Jurkat, Clone E6-1 (cell line): ENCODE results near the gene ZNF692.
"Not testable (repeated sequence)": the region's sequence is repeated elsewhere in the genome, so short reads cannot be mapped to it uniquely, and the experiment has no call there.

Experiments used
- DNase-seq: peaks from one replicate; pipeline ENCODE4 v3.0.0-alpha.2; 2011; ENCODE audit warnings: low read depth, low spot score
- H3K4me3 ChIP-seq: 2 replicates; pipeline ENCODE4 v1.5.1; 2011; ENCODE audit warnings: mild to moderate bottlenecking, low read length, control low read depth, moderate library complexity

The ZNF692 gene

GRCh38 chr1:248816042-248816851 lies 42.6 kb downstream of the ZNF692 start:
- no peak for DNase-seq
- no peak overlapping the region for H3K4me3 ChIP-seq

GRCh38 chr1:248815407-248816034 lies 43.4 kb downstream of the ZNF692 start:
- no peak overlapping the region for H3K4me3 ChIP-seq
- DNase-seq, result no peak

GRCh38 chr1:248814351-248814750 lies 44.5 kb downstream of the ZNF692 start:
- DNase-seq, result no peak
- no peak overlapping the region for H3K4me3 ChIP-seq

- DNase-seq, result no peak
- no peak overlapping the region for H3K4me3 ChIP-seq
These were observed 45.3 kb downstream of the ZNF692 start for GRCh38 chr1:248813546-248813945.

- no peak for DNase-seq
- H3K4me3 ChIP-seq, result no peak overlapping the region
These were observed 46.0 kb downstream of the ZNF692 start for GRCh38 chr1:248812736-248813425.

- no peak for DNase-seq
- no peak overlapping the region for H3K4me3 ChIP-seq
These were observed 47.1 kb downstream of the ZNF692 start for GRCh38 chr1:248811514-248812490.

GRCh38 chr1:248810727-248811513 lies 48.0 kb downstream of the ZNF692 start:
- DNase-seq, result no peak
- H3K4me3 ChIP-seq, result no peak overlapping the region

GRCh38 chr1:248810000-248810726 lies 48.7 kb downstream of the ZNF692 start:
- H3K4me3 ChIP-seq, result no peak overlapping the region
- DNase-seq, result no peak

- no peak for DNase-seq
- H3K4me3 ChIP-seq, result no peak overlapping the region
These were observed 50.0 kb downstream of the ZNF692 start for GRCh38 chr1:248808876-248809275.

GRCh38 chr1:248807067-248807737 lies 51.7 kb downstream of the ZNF692 start:
- H3K4me3 ChIP-seq, result no peak overlapping the region
- DNase-seq, result peak; percentile 38

- DNase-seq, result no peak
- H3K4me3 ChIP-seq, result no peak overlapping the region
These were observed 53.0 kb downstream of the ZNF692 start for GRCh38 chr1:248805876-248806275.

- H3K4me3 ChIP-seq, result no peak overlapping the region
- no peak for DNase-seq
These were observed 53.9 kb downstream of the ZNF692 start for GRCh38 chr1:248804771-248805681.

GRCh38 chr1:248803501-248803900 lies 55.4 kb downstream of the ZNF692 start:
- DNase-seq, H3K4me3 ChIP-seq: not testable (repeated sequence)

- no peak overlapping the region for H3K4me3 ChIP-seq
- DNase-seq, result no peak
These were observed 56.4 kb downstream of the ZNF692 start for GRCh38 chr1:248802454-248802853.

GRCh38 chr1:248800459-248800858 lies 58.4 kb downstream of the ZNF692 start:
- DNase-seq, result no peak
- no peak overlapping the region for H3K4me3 ChIP-seq
